ENCODE data around the gene KIR2DL3.
"Not testable (repeated sequence)": the region's sequence is repeated elsewhere in the genome, so short reads cannot be mapped to it uniquely, and the experiment has no call there.

- not testable (repeated sequence) for TF ChIP-seq EZH2 (IDR thresholded peaks at IDR 0.05); POLR2AphosphoS5 (IDR thresholded peaks at IDR 0.05; ENCODE audit: borderline replicate concordance, low read depth, low read length); FOXP2 (optimal IDR thresholded peaks at IDR 0.05; ENCODE audit: control extremely low read depth, extremely low read length, insufficient read depth)
Observed at GRCh38 chr19:54771018-54771960, 33.0 kb downstream of the KIR2DL3 start.
